ENCODE results near the gene MAP10.
A peak's percentile ranks its signal among the peaks of the same experiment; 100 is the strongest.

The MAP10 gene

GRCh38 chr1:232798920-232799319 is 6.3 kb upstream of the MAP10 start:
- H3K9ac ChIP-seq (ENCODE audit: low read depth, low read length): no peak overlapping the region
- H3K27ac ChIP-seq (ENCODE audit: low read length): no peak overlapping the region
- no peaks in the 10 kb centered on the region for H3K27me3 ChIP-seq (ENCODE audit: insufficient read depth, low read length)
- no peaks in the 10 kb centered on the region for H3K4me1 ChIP-seq (ENCODE audit: insufficient read depth, low read length)
- no peaks in the 10 kb centered on the region for H3K9me3 ChIP-seq (ENCODE audit: insufficient read depth, low read depth, low read length)
- H3K36me3 ChIP-seq (ENCODE audit: insufficient read depth, low read depth, low read length): no peaks in the 10 kb centered on the region
- no peak overlapping the region for H3K4me3 ChIP-seq (ENCODE audit: low read length)

DNA sequence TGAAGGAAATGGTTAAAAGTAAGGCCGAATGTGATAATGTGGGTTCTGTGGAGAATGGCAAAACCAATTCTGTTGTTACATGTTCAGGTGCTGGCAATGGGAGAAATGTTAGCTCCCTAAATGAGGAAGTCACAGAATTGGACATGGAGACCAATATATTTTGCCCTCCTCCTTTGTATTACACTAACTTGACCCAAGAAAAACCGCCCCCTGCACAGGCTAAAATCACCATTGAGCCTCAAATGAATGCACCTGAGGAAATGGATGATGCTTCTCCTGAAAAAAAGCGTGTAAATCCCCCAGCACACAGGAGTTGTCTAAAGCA is 932 bp downstream of the MAP10 start:
- Histone ChIP-seq H3K9ac (ENCODE audit: low read depth, low read length) (peak overlapping the region; percentile 72; the same call in 1 of the 2 replicates), H3K4me1 (ENCODE audit: insufficient read depth, low read length) (peaks cover 4% of the 10 kb centered on the region; the same call in 1 of the 2 replicates), H3K36me3 (ENCODE audit: insufficient read depth, low read depth, low read length) (no peaks in the 10 kb centered on the region), H3K27ac (ENCODE audit: low read length) (no peak overlapping the region), H3K27me3 (ENCODE audit: insufficient read depth, low read length) (no peaks in the 10 kb centered on the region), H3K9me3 (ENCODE audit: insufficient read depth, low read depth, low read length) (no peaks in the 10 kb centered on the region), H3K4me3 (ENCODE audit: low read length) (peak overlapping the region; percentile 70)

DNA sequence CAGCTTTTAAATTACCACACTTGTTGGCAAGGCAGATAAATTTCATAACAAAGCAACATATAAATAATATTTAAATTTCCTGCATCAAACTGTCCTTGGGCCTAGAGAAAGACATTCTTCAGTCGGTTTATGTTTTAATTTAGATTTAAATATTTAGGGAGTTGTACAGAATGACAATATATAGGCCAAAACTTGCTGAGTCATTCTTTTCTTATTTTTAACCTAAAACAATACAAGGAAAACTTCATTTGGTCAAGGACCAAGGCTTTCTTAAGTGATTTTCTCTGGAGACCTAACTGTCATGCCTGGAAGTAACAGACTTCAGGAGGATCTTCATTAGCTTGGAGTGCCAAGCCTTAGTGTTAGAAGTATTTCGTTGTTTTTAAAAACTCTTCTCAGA is 5.6 kb downstream of the MAP10 start:
- Histone ChIP-seq H3K4me1 (ENCODE audit: insufficient read depth, low read length) (peaks cover 4% of the 10 kb centered on the region; the same call in 1 of the 2 replicates), H3K36me3 (ENCODE audit: insufficient read depth, low read depth, low read length) (no peaks in the 10 kb centered on the region), H3K9me3 (ENCODE audit: insufficient read depth, low read depth, low read length) (no peaks in the 10 kb centered on the region), H3K27me3 (ENCODE audit: insufficient read depth, low read length) (no peaks in the 10 kb centered on the region), H3K27ac (ENCODE audit: low read length) (no peak overlapping the region), H3K4me3 (ENCODE audit: low read length) (no peak overlapping the region), H3K9ac (ENCODE audit: low read depth, low read length) (no peak overlapping the region)

GRCh38 chr1:232812560-232812959 is 7.3 kb downstream of the MAP10 start:
- Histone ChIP-seq H3K27me3 (ENCODE audit: insufficient read depth, low read length) (no peaks in the 10 kb centered on the region), H3K4me3 (ENCODE audit: low read length) (no peak overlapping the region), H3K36me3 (ENCODE audit: insufficient read depth, low read depth, low read length) (no peaks in the 10 kb centered on the region), H3K9ac (ENCODE audit: low read depth, low read length) (no peak overlapping the region), H3K4me1 (ENCODE audit: insufficient read depth, low read length) (peaks cover 4% of the 10 kb centered on the region; the same call in 1 of the 2 replicates), H3K27ac (ENCODE audit: low read length) (no peak overlapping the region), H3K9me3 (ENCODE audit: insufficient read depth, low read depth, low read length) (no peaks in the 10 kb centered on the region)

- no peak overlapping the region for H3K4me3 ChIP-seq (ENCODE audit: low read length)
- H3K9ac ChIP-seq (ENCODE audit: low read depth, low read length): no peak overlapping the region
- H3K27me3 ChIP-seq (ENCODE audit: insufficient read depth, low read length): no peaks in the 10 kb centered on the region
- H3K9me3 ChIP-seq (ENCODE audit: insufficient read depth, low read depth, low read length): no peaks in the 10 kb centered on the region
- H3K27ac ChIP-seq (ENCODE audit: low read length): no peak overlapping the region
- H3K4me1 ChIP-seq (ENCODE audit: insufficient read depth, low read length): peaks cover 4% of the 10 kb centered on the region; the same call in 1 of the 2 replicates
- H3K36me3 ChIP-seq (ENCODE audit: insufficient read depth, low read depth, low read length): no peaks in the 10 kb centered on the region
These were observed 7.9 kb downstream of the MAP10 start for GRCh38 chr1:232813097-232813496.

DNA sequence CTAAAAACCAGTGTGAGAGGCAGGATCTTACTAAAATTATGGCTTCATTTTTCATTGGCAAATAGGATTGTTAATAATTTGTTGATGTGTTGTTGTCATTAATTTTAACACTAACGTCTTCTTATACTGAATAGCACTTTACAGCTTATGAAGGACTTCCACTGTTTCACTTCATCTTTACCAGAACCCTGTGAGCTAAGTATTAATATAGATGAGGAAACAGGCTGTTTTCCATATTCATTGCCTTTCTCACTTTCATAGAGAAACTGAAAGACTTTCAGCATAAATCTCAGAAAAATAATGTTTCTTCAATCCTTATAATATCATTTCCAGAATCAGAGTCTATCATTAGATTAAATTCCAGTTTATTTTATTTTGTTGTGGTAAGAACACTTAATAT is 8.5 kb downstream of the MAP10 start:
- Histone ChIP-seq H3K27me3 (ENCODE audit: insufficient read depth, low read length) (no peaks in the 10 kb centered on the region), H3K36me3 (ENCODE audit: insufficient read depth, low read depth, low read length) (no peaks in the 10 kb centered on the region), H3K4me1 (ENCODE audit: insufficient read depth, low read length) (peaks cover 1% of the 10 kb centered on the region; the same call in 1 of the 2 replicates), H3K9me3 (ENCODE audit: insufficient read depth, low read depth, low read length) (no peaks in the 10 kb centered on the region), H3K4me3 (ENCODE audit: low read length) (no peak overlapping the region), H3K9ac (ENCODE audit: low read depth, low read length) (no peak overlapping the region), H3K27ac (ENCODE audit: low read length) (no peak overlapping the region)

DNA sequence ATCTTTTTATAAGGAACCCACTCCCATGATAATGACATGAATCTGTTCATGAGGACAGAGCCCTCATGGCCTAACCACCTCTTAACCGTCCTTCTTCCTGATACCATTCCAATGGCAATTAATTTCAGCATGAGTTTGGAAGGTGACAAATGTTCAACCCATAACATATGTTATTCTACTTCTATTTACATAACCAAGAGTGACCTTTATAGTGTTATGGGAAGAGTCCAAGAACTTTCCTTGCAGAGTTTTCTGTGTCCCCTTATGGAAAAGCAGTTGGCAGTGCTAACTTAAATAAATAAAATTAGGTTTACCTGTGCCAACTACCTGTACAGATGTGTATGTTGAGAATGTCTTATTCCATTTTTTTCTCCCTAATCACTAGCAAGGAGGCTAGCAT is 11.1 kb downstream of the MAP10 start:
- Histone ChIP-seq H3K9me3 (ENCODE audit: insufficient read depth, low read depth, low read length) (no peaks in the 10 kb centered on the region), H3K27me3 (ENCODE audit: insufficient read depth, low read length) (no peaks in the 10 kb centered on the region), H3K4me3 (ENCODE audit: low read length) (no peak overlapping the region), H3K36me3 (ENCODE audit: insufficient read depth, low read depth, low read length) (no peaks in the 10 kb centered on the region), H3K9ac (ENCODE audit: low read depth, low read length) (no peak overlapping the region), H3K4me1 (ENCODE audit: insufficient read depth, low read length) (no peaks in the 10 kb centered on the region), H3K27ac (ENCODE audit: low read length) (no peak overlapping the region)

DNA sequence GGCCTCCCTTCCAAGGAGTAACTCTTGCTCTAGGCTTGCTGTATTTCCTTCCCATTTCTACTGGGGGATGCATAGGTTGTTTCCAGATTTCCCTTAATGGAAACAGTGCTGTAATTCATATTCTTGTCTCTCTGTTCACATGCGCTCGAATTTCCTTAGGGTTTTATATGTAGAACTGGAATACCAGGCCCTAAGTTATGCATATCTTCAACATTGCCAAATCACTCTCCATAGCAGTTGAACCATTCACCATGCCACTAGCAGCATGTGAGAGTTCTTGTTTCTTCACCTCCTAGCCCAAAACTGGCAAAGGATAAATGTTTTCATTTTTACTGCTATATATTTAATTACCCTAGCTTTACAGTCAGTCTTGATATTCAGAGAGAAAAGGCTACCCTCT is 12.8 kb downstream of the MAP10 start:
- Histone ChIP-seq H3K9me3 (ENCODE audit: insufficient read depth, low read depth, low read length) (no peaks in the 10 kb centered on the region), H3K27me3 (ENCODE audit: insufficient read depth, low read length) (no peaks in the 10 kb centered on the region), H3K36me3 (ENCODE audit: insufficient read depth, low read depth, low read length) (no peaks in the 10 kb centered on the region), H3K4me3 (ENCODE audit: low read length) (no peak overlapping the region), H3K27ac (ENCODE audit: low read length) (no peak overlapping the region), H3K9ac (ENCODE audit: low read depth, low read length) (no peak overlapping the region), H3K4me1 (ENCODE audit: insufficient read depth, low read length) (no peaks in the 10 kb centered on the region)

DNA sequence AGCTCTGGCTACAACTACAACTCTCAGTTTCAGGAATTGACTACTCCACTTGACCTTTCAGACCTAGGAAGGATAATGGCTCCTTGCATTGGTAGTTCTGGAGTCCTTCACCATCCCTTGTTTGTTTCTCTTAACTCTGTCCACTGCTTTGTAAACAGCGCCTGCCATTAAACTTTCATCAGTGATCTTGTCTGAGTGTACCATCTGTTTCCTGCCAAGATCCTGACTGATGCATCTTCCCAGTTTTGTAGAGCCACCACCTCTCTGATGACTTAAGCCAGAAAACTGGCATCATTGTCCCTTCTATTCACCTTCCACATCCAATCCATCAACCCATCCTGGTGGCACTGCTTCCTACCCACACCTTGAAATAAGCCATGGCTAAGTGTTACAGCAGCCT is 15.2 kb downstream of the MAP10 start:
- no peak overlapping the region for H3K4me3 ChIP-seq (ENCODE audit: low read length)
- no peaks in the 10 kb centered on the region for H3K9me3 ChIP-seq (ENCODE audit: insufficient read depth, low read depth, low read length)
- no peaks in the 10 kb centered on the region for H3K36me3 ChIP-seq (ENCODE audit: insufficient read depth, low read depth, low read length)
- H3K27me3 ChIP-seq (ENCODE audit: insufficient read depth, low read length): no peaks in the 10 kb centered on the region
- no peaks in the 10 kb centered on the region for H3K4me1 ChIP-seq (ENCODE audit: insufficient read depth, low read length)
- H3K9ac ChIP-seq (ENCODE audit: low read depth, low read length): no peak overlapping the region
- H3K27ac ChIP-seq (ENCODE audit: low read length): no peak overlapping the region

GRCh38 chr1:232822530-232822929 is 17.3 kb downstream of the MAP10 start:
- Histone ChIP-seq H3K27ac (ENCODE audit: low read length) (no peak overlapping the region), H3K4me1 (ENCODE audit: insufficient read depth, low read length) (no peaks in the 10 kb centered on the region), H3K4me3 (ENCODE audit: low read length) (no peak overlapping the region), H3K27me3 (ENCODE audit: insufficient read depth, low read length) (no peaks in the 10 kb centered on the region), H3K9ac (ENCODE audit: low read depth, low read length) (no peak overlapping the region), H3K9me3 (ENCODE audit: insufficient read depth, low read depth, low read length) (no peaks in the 10 kb centered on the region), H3K36me3 (ENCODE audit: insufficient read depth, low read depth, low read length) (no peaks in the 10 kb centered on the region)

- Histone ChIP-seq H3K9ac (ENCODE audit: low read depth, low read length) (no peak overlapping the region), H3K9me3 (ENCODE audit: insufficient read depth, low read depth, low read length) (no peaks in the 10 kb centered on the region), H3K4me1 (ENCODE audit: insufficient read depth, low read length) (no peaks in the 10 kb centered on the region), H3K27me3 (ENCODE audit: insufficient read depth, low read length) (no peaks in the 10 kb centered on the region), H3K27ac (ENCODE audit: low read length) (no peak overlapping the region), H3K36me3 (ENCODE audit: insufficient read depth, low read depth, low read length) (no peaks in the 10 kb centered on the region), H3K4me3 (ENCODE audit: low read length) (no peak overlapping the region)
These were observed 21.1 kb downstream of the MAP10 start for GRCh38 chr1:232826318-232826717.

GRCh38 chr1:232830661-232831060 is 25.4 kb downstream of the MAP10 start:
- Histone ChIP-seq H3K4me1 (ENCODE audit: insufficient read depth, low read length) (no peaks in the 10 kb centered on the region), H3K27me3 (ENCODE audit: insufficient read depth, low read length) (no peaks in the 10 kb centered on the region), H3K27ac (ENCODE audit: low read length) (no peak overlapping the region), H3K4me3 (ENCODE audit: low read length) (no peak overlapping the region), H3K36me3 (ENCODE audit: insufficient read depth, low read depth, low read length) (no peaks in the 10 kb centered on the region), H3K9ac (ENCODE audit: low read depth, low read length) (no peak overlapping the region), H3K9me3 (ENCODE audit: insufficient read depth, low read depth, low read length) (no peaks in the 10 kb centered on the region)

GRCh38 chr1:232831895-232832294 is 26.7 kb downstream of the MAP10 start:
- no peaks in the 10 kb centered on the region for H3K9me3 ChIP-seq (ENCODE audit: insufficient read depth, low read depth, low read length)
- H3K27ac ChIP-seq (ENCODE audit: low read length): no peak overlapping the region
- H3K27me3 ChIP-seq (ENCODE audit: insufficient read depth, low read length): no peaks in the 10 kb centered on the region
- H3K4me1 ChIP-seq (ENCODE audit: insufficient read depth, low read length): no peaks in the 10 kb centered on the region
- no peak overlapping the region for H3K9ac ChIP-seq (ENCODE audit: low read depth, low read length)
- H3K4me3 ChIP-seq (ENCODE audit: low read length): no peak overlapping the region
- H3K36me3 ChIP-seq (ENCODE audit: insufficient read depth, low read depth, low read length): no peaks in the 10 kb centered on the region

Data from iPS-20b (cell line).